HEK293 (cell line): ENCODE measurements around the gene CPNE4.

Experiments used
- CTCF ChIA-PET: fragments of 350-600 bp; formaldehyde crosslinking; extraction: SDS; loops from one replicate; lab custom pipeline; 2021; ENCODE audit warnings: antibody characterized with exemption; lab: Yijun Ruan, JAX
- POLR2A ChIA-PET: fragments of 300-600 bp; formaldehyde crosslinking; extraction: SDS; loops from one replicate; lab custom pipeline; 2020; ENCODE audit warnings: antibody characterized with exemption, inconsistent platforms; lab: Yijun Ruan, JAX
- H3K27ac ChIP-seq: fragments of 200-500 bp; sonication (Bioruptor generic); 2 replicates; pipeline ENCODE4 v1.5.1; 2014; ENCODE audit warnings: low read depth, low read length, control low read depth, inconsistent platforms; ENCODE audit errors: extremely low read depth
- H3K36me3 ChIP-seq, 2 experiments: fragments of 200-500 bp in 1 of 2; sonication (Bioruptor generic) in 1 of 2; 1 replicate in 1 of 2; 2 replicates in 1 of 2; pipeline ENCODE4 v1.5.1; 2014 to 2017; ENCODE audit warnings: inconsistent platforms in 2 of 2, low read length in 2 of 2; ENCODE audit not compliant: control insufficient read depth in 2 of 2, insufficient read depth in 1 of 2
- H3K4me1 ChIP-seq: fragments of 200-500 bp; sonication (Bioruptor generic); 2 replicates; pipeline ENCODE4 v1.5.1; 2014; ENCODE audit warnings: mild to moderate bottlenecking, low read length, inconsistent platforms; ENCODE audit not compliant: control insufficient read depth, insufficient read depth
- H3K4me3 ChIP-seq: 2 replicates; pipeline ENCODE4 v1.5.1; 2011; ENCODE audit warnings: low read depth, mild to moderate bottlenecking, control low read depth, low read length, moderate library complexity
- H3K9me3 ChIP-seq: fragments of 200-500 bp; sonication (Bioruptor generic); 2 replicates; pipeline ENCODE4 v1.5.1; 2014; ENCODE audit warnings: low read depth, low read length, inconsistent platforms; ENCODE audit not compliant: control insufficient read depth, insufficient read depth
- FEZF1 ChIP-seq: fragments of 450-650 bp; formaldehyde crosslinking; IDR thresholded peaks from 2 replicates; pipeline ENCODE4 v1.5.1; 2016; ENCODE audit warnings: missing biosample characterization, missing genetic modification characterization
- KLF8 ChIP-seq: fragments of 450-650 bp; formaldehyde crosslinking; IDR thresholded peaks from 2 replicates; pipeline ENCODE4 v1.5.1; 2016; ENCODE audit warnings: missing biosample characterization, missing genetic modification characterization
- SP2 ChIP-seq: fragments of 450-650 bp; formaldehyde crosslinking; IDR thresholded peaks from 2 replicates; pipeline ENCODE4 v1.5.1; 2016; ENCODE audit warnings: missing biosample characterization, missing genetic modification characterization
- YY2 ChIP-seq: fragments of 450-650 bp; formaldehyde crosslinking; IDR thresholded peaks from 2 replicates; pipeline ENCODE4 v1.5.1; 2016; ENCODE audit warnings: missing biosample characterization, missing genetic modification characterization
- ZBTB7A ChIP-seq: fragments of 450-650 bp; formaldehyde crosslinking; IDR thresholded peaks from 2 replicates; pipeline ENCODE4 v1.5.1; 2016; ENCODE audit warnings: low read depth, missing biosample characterization, missing genetic modification characterization
- ZNF19 ChIP-seq: fragments of 450-650 bp; formaldehyde crosslinking; IDR thresholded peaks from 2 replicates; pipeline ENCODE4; 2016; ENCODE audit warnings: missing biosample characterization, missing genetic modification characterization, low read depth
- ZNF221 ChIP-seq: fragments of 450-650 bp; formaldehyde crosslinking; IDR thresholded peaks from 2 replicates; pipeline ENCODE4 v1.5.1; 2017; ENCODE audit warnings: missing biosample characterization, missing genetic modification characterization, borderline replicate concordance
- ZNF416 ChIP-seq: fragments of 450-650 bp; formaldehyde crosslinking; IDR thresholded peaks from 2 replicates; pipeline ENCODE4 v1.5.1; 2016; ENCODE audit warnings: missing biosample characterization, missing genetic modification characterization
- ZNF571 ChIP-seq: fragments of 450-650 bp; formaldehyde crosslinking; IDR thresholded peaks from 2 replicates; pipeline ENCODE4 v1.5.0; 2017; ENCODE audit warnings: missing biosample characterization, missing genetic modification characterization
- ZNF610 ChIP-seq: fragments of 450-650 bp; formaldehyde crosslinking; IDR thresholded peaks from 2 replicates; pipeline ENCODE4 v1.5.1; 2016; ENCODE audit warnings: missing biosample characterization, missing genetic modification characterization, borderline replicate concordance
- ZNF621 ChIP-seq: fragments of 450-650 bp; formaldehyde crosslinking; IDR thresholded peaks from 2 replicates; pipeline ENCODE4 v1.5.1; 2017; ENCODE audit warnings: missing biosample characterization, missing genetic modification characterization
- TF ChIP-seq, protein P1 (sequence below): fragments of 450-650 bp; formaldehyde crosslinking; IDR thresholded peaks from 2 replicates; pipeline ENCODE4 v1.5.1; 2017; ENCODE audit warnings: missing biosample characterization, missing genetic modification characterization
- TF ChIP-seq, protein P2 (sequence below): fragments of 450-650 bp; formaldehyde crosslinking; IDR thresholded peaks from 2 replicates; pipeline ENCODE4 v1.5.1; 2016; ENCODE audit warnings: missing biosample characterization, missing genetic modification characterization
- TF ChIP-seq, protein P3 (sequence below): fragments of 450-650 bp; formaldehyde crosslinking; IDR thresholded peaks from 2 replicates; pipeline ENCODE4 v1.5.1; 2017; ENCODE audit warnings: missing biosample characterization, missing genetic modification characterization
- TF ChIP-seq, protein P4 (sequence below): fragments of 450-650 bp; formaldehyde crosslinking; IDR thresholded peaks from 2 replicates; pipeline ENCODE4 v1.5.1; 2016; ENCODE audit warnings: missing biosample characterization, missing genetic modification characterization
- TF ChIP-seq, protein P5 (sequence below): fragments of 450-650 bp; formaldehyde crosslinking; IDR thresholded peaks from 2 replicates; pipeline ENCODE4 v1.5.1; 2016; ENCODE audit warnings: missing biosample characterization, missing genetic modification characterization

Gene CPNE4

DNA sequence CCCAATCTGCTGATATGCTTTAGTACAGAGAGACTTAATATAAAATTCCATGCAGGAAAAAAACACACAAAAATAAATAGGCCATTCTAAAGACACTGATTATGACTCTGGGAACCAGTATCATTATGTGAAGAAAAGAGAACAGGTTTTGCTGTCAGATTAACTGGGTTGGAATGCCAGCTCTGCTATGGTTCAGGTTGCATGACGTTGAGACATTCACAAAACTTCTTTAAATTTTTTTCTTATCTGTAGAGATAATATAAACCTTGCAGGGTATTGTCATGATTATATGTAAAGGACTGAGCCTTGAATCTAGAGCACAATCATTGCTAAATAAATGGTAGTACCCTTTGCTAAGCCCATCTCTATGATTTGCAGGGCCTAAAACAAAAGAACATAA is 86.0 kb downstream of the CPNE4 start:
- H3K36me3 ChIP-seq = no peaks in the 10 kb centered on the region
- no peak overlapping the region for H3K4me3 ChIP-seq
- POLR2A ChIA-PET = interaction anchor here (1.1 kb wide), 1 partner anchor 9 kb away, joined by 3 read pairs; no protein-coding TSS in a partner anchor
- no peaks in the 10 kb centered on the region for H3K9me3 ChIP-seq
- no peak for TF ChIP-seq ZNF610 (tag by site-specific recombination)
- TF ChIP-seq, protein P1, sequence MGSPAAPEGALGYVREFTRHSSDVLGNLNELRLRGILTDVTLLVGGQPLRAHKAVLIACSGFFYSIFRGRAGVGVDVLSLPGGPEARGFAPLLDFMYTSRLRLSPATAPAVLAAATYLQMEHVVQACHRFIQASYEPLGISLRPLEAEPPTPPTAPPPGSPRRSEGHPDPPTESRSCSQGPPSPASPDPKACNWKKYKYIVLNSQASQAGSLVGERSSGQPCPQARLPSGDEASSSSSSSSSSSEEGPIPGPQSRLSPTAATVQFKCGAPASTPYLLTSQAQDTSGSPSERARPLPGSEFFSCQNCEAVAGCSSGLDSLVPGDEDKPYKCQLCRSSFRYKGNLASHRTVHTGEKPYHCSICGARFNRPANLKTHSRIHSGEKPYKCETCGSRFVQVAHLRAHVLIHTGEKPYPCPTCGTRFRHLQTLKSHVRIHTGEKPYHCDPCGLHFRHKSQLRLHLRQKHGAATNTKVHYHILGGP (tag by site-specific recombination) = no peak
- TF ChIP-seq ZNF571 = no peak
- TF ChIP-seq, protein P2, sequence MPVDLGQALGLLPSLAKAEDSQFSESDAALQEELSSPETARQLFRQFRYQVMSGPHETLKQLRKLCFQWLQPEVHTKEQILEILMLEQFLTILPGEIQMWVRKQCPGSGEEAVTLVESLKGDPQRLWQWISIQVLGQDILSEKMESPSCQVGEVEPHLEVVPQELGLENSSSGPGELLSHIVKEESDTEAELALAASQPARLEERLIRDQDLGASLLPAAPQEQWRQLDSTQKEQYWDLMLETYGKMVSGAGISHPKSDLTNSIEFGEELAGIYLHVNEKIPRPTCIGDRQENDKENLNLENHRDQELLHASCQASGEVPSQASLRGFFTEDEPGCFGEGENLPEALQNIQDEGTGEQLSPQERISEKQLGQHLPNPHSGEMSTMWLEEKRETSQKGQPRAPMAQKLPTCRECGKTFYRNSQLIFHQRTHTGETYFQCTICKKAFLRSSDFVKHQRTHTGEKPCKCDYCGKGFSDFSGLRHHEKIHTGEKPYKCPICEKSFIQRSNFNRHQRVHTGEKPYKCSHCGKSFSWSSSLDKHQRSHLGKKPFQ (tag by site-specific recombination) = no peak
- TF ChIP-seq, protein P3, sequence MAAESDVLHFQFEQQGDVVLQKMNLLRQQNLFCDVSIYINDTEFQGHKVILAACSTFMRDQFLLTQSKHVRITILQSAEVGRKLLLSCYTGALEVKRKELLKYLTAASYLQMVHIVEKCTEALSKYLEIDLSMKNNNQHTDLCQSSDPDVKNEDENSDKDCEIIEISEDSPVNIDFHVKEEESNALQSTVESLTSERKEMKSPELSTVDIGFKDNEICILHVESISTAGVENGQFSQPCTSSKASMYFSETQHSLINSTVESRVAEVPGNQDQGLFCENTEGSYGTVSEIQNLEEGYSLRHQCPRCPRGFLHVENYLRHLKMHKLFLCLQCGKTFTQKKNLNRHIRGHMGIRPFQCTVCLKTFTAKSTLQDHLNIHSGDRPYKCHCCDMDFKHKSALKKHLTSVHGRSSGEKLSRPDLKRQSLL = no peak
- no peak for TF ChIP-seq ZBTB7A
- TF ChIP-seq KLF8 (tag by site-specific recombination) = no peak
- TF ChIP-seq, all 188 proteins: peak for 0
- Histone ChIP-seq H3K4me1 (no peaks in the 10 kb centered on the region), H3K27ac (no peak overlapping the region)
- CTCF ChIA-PET = no interaction called here

DNA sequence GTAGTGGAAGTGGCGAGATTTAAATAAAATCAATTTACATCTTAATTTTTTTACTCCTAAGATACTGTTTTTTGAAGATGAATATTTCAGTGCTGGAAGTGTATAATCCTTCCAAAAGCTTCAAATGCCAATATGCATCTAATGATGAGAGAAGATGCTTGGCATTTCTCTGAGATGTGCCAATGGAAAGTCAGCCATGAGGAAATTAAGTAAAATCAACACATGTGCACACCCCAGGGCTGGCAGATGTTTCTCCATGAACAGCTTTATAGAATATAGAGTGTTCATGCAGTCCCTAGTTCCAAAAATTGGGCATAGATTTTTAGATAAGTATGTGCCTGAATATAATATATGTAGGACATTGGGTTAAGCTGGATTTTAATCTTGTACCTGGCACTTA is 90.1 kb downstream of the CPNE4 start:
- no peaks in the 10 kb centered on the region for H3K36me3 ChIP-seq
- no peaks in the 10 kb centered on the region for H3K4me1 ChIP-seq
- no peak overlapping the region for H3K27ac ChIP-seq
- TF ChIP-seq FEZF1 (tag by site-specific recombination) (no peak), ZNF221 (no peak), YY2 (no peak), ZNF416 (tag by site-specific recombination) (no peak)
- TF ChIP-seq, protein P4, sequence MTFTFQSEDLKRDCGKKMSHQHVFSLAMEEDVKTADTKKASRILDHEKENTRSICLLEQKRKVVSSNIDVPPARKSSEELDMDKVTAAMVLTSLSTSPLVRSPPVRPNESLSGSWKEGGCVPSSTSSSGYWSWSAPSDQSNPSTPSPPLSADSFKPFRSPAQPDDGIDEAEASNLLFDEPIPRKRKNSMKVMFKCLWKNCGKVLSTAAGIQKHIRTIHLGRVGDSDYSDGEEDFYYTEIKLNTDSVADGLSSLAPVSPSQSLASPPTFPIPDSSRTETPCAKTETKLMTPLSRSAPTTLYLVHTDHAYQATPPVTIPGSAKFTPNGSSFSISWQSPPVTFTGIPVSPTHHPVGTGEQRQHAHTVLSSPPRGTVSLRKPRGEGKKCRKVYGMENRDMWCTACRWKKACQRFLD (tag by site-specific recombination) = no peak
- no peaks in the 10 kb centered on the region for H3K9me3 ChIP-seq
- H3K4me3 ChIP-seq = no peak overlapping the region
- POLR2A ChIA-PET = no interaction called here
- CTCF ChIA-PET = no interaction called here

DNA sequence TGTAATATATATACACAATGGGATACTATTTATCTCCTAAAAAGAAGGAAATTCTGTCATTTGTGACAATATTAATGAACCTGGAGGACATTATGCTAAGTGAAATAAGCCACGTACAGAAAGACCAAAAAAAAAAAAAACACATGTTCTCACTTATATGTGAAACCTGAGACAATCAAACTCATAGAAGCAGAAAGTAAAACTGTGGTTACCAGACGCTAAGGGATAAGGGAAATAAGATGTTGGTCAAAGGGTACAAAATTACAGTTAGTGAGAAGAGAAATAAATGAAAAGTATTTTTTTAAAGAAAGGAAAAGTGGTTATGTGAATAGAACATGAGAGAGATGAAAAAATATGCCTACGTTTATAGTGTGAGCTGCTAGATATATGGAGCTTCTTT is 101.1 kb downstream of the CPNE4 start:
- ChIA-PET POLR2A (no interaction called here), CTCF (interaction anchor here (0.7 to 1.2 kb wide), 2 partner anchors 8 to 406 kb away, joined by 4 to 5 read pairs; no protein-coding TSS in a partner anchor)
- Histone ChIP-seq H3K9me3 (no peaks in the 10 kb centered on the region), H3K27ac (no peak overlapping the region), H3K36me3 (no peaks in the 10 kb centered on the region), H3K4me1 (no peaks in the 10 kb centered on the region), H3K4me3 (no peak overlapping the region)
- TF ChIP-seq SP2 (tag by site-specific recombination) (no peak), ZNF19 (no peak), ZNF621 (tag by site-specific recombination) (no peak)
- TF ChIP-seq, protein P5, sequence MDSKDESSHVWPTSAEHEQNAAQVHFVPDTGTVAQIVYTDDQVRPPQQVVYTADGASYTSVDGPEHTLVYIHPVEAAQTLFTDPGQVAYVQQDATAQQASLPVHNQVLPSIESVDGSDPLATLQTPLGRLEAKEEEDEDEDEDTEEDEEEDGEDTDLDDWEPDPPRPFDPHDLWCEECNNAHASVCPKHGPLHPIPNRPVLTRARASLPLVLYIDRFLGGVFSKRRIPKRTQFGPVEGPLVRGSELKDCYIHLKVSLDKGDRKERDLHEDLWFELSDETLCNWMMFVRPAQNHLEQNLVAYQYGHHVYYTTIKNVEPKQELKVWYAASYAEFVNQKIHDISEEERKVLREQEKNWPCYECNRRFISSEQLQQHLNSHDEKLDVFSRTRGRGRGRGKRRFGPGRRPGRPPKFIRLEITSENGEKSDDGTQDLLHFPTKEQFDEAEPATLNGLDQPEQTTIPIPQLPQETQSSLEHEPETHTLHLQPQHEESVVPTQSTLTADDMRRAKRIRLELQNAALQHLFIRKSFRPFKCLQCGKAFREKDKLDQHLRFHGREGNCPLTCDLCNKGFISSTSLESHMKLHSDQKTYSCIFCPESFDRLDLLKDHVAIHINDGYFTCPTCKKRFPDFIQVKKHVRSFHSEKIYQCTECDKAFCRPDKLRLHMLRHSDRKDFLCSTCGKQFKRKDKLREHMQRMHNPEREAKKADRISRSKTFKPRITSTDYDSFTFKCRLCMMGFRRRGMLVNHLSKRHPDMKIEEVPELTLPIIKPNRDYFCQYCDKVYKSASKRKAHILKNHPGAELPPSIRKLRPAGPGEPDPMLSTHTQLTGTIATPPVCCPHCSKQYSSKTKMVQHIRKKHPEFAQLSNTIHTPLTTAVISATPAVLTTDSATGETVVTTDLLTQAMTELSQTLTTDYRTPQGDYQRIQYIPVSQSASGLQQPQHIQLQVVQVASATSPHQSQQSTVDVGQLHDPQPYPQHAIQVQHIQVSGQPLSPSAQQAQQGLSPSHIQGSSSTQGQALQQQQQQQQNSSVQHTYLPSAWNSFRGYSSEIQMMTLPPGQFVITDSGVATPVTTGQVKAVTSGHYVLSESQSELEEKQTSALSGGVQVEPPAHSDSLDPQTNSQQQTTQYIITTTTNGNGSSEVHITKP (tag by site-specific recombination) = no peak
